BJ (cell line): ENCODE measurements around the gene OR52B6. TPM values are rescaled to one million over a fixed set of nuclear protein-coding genes. Genes with fewer than 3 reads are reported as not detected.
"Not testable (repeated sequence)": the region's sequence is repeated elsewhere in the genome, so short reads cannot be mapped to it uniquely, and the experiment has no call there.

Experiments
- CTCF ChIA-PET: fragments of 350-600 bp; formaldehyde crosslinking; extraction: SDS; loops from one replicate; lab custom pipeline; 2021; ENCODE audit warnings: antibody characterized with exemption, inconsistent platforms; lab: Yijun Ruan, JAX
- POLR2A ChIA-PET: fragments of 300-600 bp; sonication (Branson Sonifier 250); formaldehyde crosslinking; extraction: SDS; loops from one replicate; lab custom pipeline; 2021; ENCODE audit warnings: antibody characterized with exemption; lab: Charles Lee
- DNase-seq: peaks from one replicate; pipeline ENCODE4 v3.0.0-alpha.2; 2011; ENCODE audit warnings: low read depth
- H3K27me3 ChIP-seq: 2 replicates; pipeline ENCODE4 v1.6.0; 2011; ENCODE audit warnings: low read length; ENCODE audit not compliant: control insufficient read depth, insufficient read depth
- H3K36me3 ChIP-seq: 2 replicates; pipeline ENCODE4 v1.5.1; 2011; ENCODE audit warnings: low read length; ENCODE audit not compliant: control insufficient read depth, insufficient read depth
- H3K4me3 ChIP-seq: 2 replicates; pipeline ENCODE4 v1.5.1; 2011; ENCODE audit warnings: low read depth, mild to moderate bottlenecking, control low read depth, low read length
- CTCF ChIP-seq: IDR thresholded peaks from 2 replicates; pipeline ENCODE4 v1.5.1; 2011; ENCODE audit warnings: low read depth, mild to moderate bottlenecking, control low read depth, inconsistent platforms, low read length, moderate library complexity; ENCODE audit not compliant: insufficient read depth
- polyA plus RNA-seq: library from polyadenylated mRNA; depleted of rRNA; stranded (reverse); fragments of >200 nt; gene quantifications from 2 replicates; pipeline ENCODE4 v1.2.3, GENCODE V29; 2011

The OR52B6 gene
- polyA plus RNA-seq, 1 experiment = not detected

GRCh38 chr11:5593146-5593545 lies 12.5 kb downstream of the OR52B6 start:
- ChIA-PET CTCF (interaction anchor here (1.0 kb wide), 1 partner anchor 44 kb away, joined by 3 read pairs; no protein-coding TSS in a partner anchor), POLR2A (no interaction called here)
- H3K4me3 ChIP-seq = no peak overlapping the region
- H3K36me3 ChIP-seq = no peaks in the 10 kb centered on the region
- no peak for TF ChIP-seq CTCF
- DNase-seq = no peak
- no peaks in the 10 kb centered on the region for H3K27me3 ChIP-seq

- Histone ChIP-seq H3K36me3 (no peaks in the 10 kb centered on the region), H3K27me3 (no peaks in the 10 kb centered on the region), H3K4me3 (peak within 1 kb of the TSS; percentile 46)
- DNase-seq = no peak
- CTCF ChIA-PET = interaction anchor here (1.1 to 1.3 kb wide), 2 partner anchors 9 to 16 kb away, joined by 3 to 4 read pairs; no protein-coding TSS in a partner anchor
- TF ChIP-seq CTCF = no peak
- POLR2A ChIA-PET = interaction anchor here (1.0 kb wide), 1 partner anchor 199 kb away, joined by 7 read pairs; no protein-coding TSS in a partner anchor
Measured at GRCh38 chr11:5596607-5597201, 16.0 kb downstream of the OR52B6 start, which contains the start of gene TRIM6. TSS of gene TRIM6 (plus strand) at chr11:5596637. CDS start at chr11:5596898, 261 bp downstream.

GRCh38 chr11:5597953-5598352 lies 17.3 kb downstream of the OR52B6 start:
- Histone ChIP-seq H3K27me3 (no peaks in the 10 kb centered on the region), H3K36me3 (no peaks in the 10 kb centered on the region), H3K4me3 (no peak overlapping the region)
- DNase-seq = no peak
- POLR2A ChIA-PET = no interaction called here
- CTCF ChIA-PET = interaction anchor here (1.3 kb wide), 2 partner anchors 8 to 212 kb away, joined by 3 to 4 read pairs; no protein-coding TSS in a partner anchor
- TF ChIP-seq CTCF = no peak

- no peaks in the 10 kb centered on the region for H3K36me3 ChIP-seq
- no peak overlapping the region for H3K4me3 ChIP-seq
- H3K27me3 ChIP-seq = no peaks in the 10 kb centered on the region
- CTCF ChIA-PET = interaction anchor here (0.6 to 1.8 kb wide), 9 partner anchors 8 to 209 kb away, joined by 3 to 4 read pairs (median 3); partner anchors contain the start of gene OR52N2
- DNase-seq = no peak
- peak; percentile 81 for TF ChIP-seq CTCF
- POLR2A ChIA-PET = no interaction called here
Measured at GRCh38 chr11:5600374-5600851, 19.7 kb downstream of the OR52B6 start.

GRCh38 chr11:5602791-5603190 lies 22.1 kb downstream of the OR52B6 start:
- ChIA-PET POLR2A (interaction anchor here (0.6 kb wide), 1 partner anchor 65 kb away, joined by 3 read pairs; no protein-coding TSS in a partner anchor), CTCF (interaction anchor here (0.5 to 1.7 kb wide), 3 partner anchors 10 to 288 kb away, joined by 3 to 4 read pairs (median 4); no protein-coding TSS in a partner anchor)
- not testable (repeated sequence) for DNase-seq, H3K4me3 ChIP-seq, H3K36me3 ChIP-seq, H3K27me3 ChIP-seq
